Transverse colon (tissue), 1 donor: ENCODE results near the gene SHLD1.

Source experiments
- EP300 ChIP-seq: sonication (generic); formaldehyde crosslinking; IDR thresholded peaks from one replicate; pipeline ENCODE4 v1.6.1; 2017; ENCODE audit warnings: antibody characterized with exemption, low read depth
- POLR2A ChIP-seq: fragments of 450-650 bp; IDR thresholded peaks from one replicate; pipeline ENCODE4 v1.6.1; 2016; ENCODE audit warnings: antibody characterized with exemption, mild to moderate bottlenecking, moderate library complexity

GRCh38 chr20:5843054-5843592, 92.9 kb downstream of the SHLD1 start:
- TF ChIP-seq POLR2A (no peak), EP300 (no peak)
